GM18507 (cell line): ENCODE data around the gene SGPP2.

Experiments used
- DNase-seq: peaks from one replicate; pipeline ENCODE4 v3.0.0; 2011; ENCODE audit warnings: low read depth; ENCODE audit not compliant: insufficient read length; ENCODE audit errors: extremely low spot score
- FAIRE-seq: peaks from 2 replicates; lab custom pipeline; 2011; peaks lifted over from hg19 to GRCh38; lab: Jason Lieb, UNC

Gene SGPP2

GRCh38 chr2:222514901-222515300, 90.6 kb downstream of the SGPP2 start:
- FAIRE-seq = no peak
- DNase-seq = no peak

GRCh38 chr2:222518570-222519381, 94.4 kb downstream of the SGPP2 start:
- peak; percentile 18 for FAIRE-seq
- DNase-seq = no peak

GRCh38 chr2:222521099-222521498, 96.8 kb downstream of the SGPP2 start:
- DNase-seq = peak; percentile 11
- FAIRE-seq = peak; percentile 77

- FAIRE-seq (no peak), DNase-seq (no peak)
Observed at GRCh38 chr2:222522082-222522481, 97.7 kb downstream of the SGPP2 start.

GRCh38 chr2:222523783-222524544, 99.6 kb downstream of the SGPP2 start:
- FAIRE-seq = peak; percentile 70
- DNase-seq = peak; percentile 15

GRCh38 chr2:222525811-222526210, 101.5 kb downstream of the SGPP2 start:
- FAIRE-seq = no peak

GRCh38 chr2:222526480-222527277, 102.3 kb downstream of the SGPP2 start:
- DNase-seq (no peak), FAIRE-seq (peak; percentile 24)

More at GRCh38 chr2:222525811-222526210, 101.5 kb downstream of the SGPP2 start:
- no peak for DNase-seq

GRCh38 chr2:222532315-222532714, 108.0 kb downstream of the SGPP2 start:
- FAIRE-seq (no peak), DNase-seq (no peak)

- no peak for DNase-seq
- FAIRE-seq = no peak
Observed at GRCh38 chr2:222535477-222535876, 111.1 kb downstream of the SGPP2 start.

- FAIRE-seq (peak; percentile 73), DNase-seq (no peak)
Observed at GRCh38 chr2:222538535-222538934, 114.2 kb downstream of the SGPP2 start.

GRCh38 chr2:222544661-222545060, 120.3 kb downstream of the SGPP2 start:
- no peak for FAIRE-seq
- no peak for DNase-seq

GRCh38 chr2:222545823-222546795, 121.8 kb downstream of the SGPP2 start:
- FAIRE-seq (no peak), DNase-seq (no peak)

- DNase-seq (no peak), FAIRE-seq (no peak)
Observed at GRCh38 chr2:222547083-222547482, 122.7 kb downstream of the SGPP2 start.

- FAIRE-seq = no peak
- no peak for DNase-seq
Observed at GRCh38 chr2:222548992-222549391, 124.6 kb downstream of the SGPP2 start.

GRCh38 chr2:222554517-222554916, 130.2 kb downstream of the SGPP2 start:
- DNase-seq (no peak), FAIRE-seq (no peak)

- DNase-seq (no peak), FAIRE-seq (no peak)
Observed at GRCh38 chr2:222561151-222561550, 136.8 kb downstream of the SGPP2 start.

GRCh38 chr2:222561817-222562645, 137.7 kb downstream of the SGPP2 start:
- peak; percentile 92 for FAIRE-seq
- peak; percentile 44 for DNase-seq

GRCh38 chr2:222563106-222563718, 138.9 kb downstream of the SGPP2 start:
- FAIRE-seq (no peak), DNase-seq (no peak)
